Epithelial cell of proximal tubule (primary cell): ENCODE data around the gene MIEF1. TPM values are rescaled to one million over a fixed set of nuclear protein-coding genes. Genes with fewer than 3 reads are reported as not detected.
A peak's percentile ranks its signal among the peaks of the same experiment; 100 is the strongest.

ENCODE experiments used
- DNase-seq: peaks from one replicate; pipeline ENCODE4 v3.0.0-alpha.2; 2011; ENCODE audit warnings: low read depth
- H3K4me3 ChIP-seq: 2 replicates; pipeline ENCODE4 v1.5.1; 2011; ENCODE audit warnings: low read depth, mild to moderate bottlenecking, low read length
- total RNA-seq: library from RNA; depleted of rRNA; stranded (reverse); fragments of >200 nt; gene quantifications from 2 replicates; pipeline ENCODE4 v1.2.3, GENCODE V29; 2015
- TF ChIP-seq, protein P1 (sequence below): conservative IDR thresholded peaks from 2 replicates; pipeline ENCODE4 v1.5.1; 2012; ENCODE audit warnings: low read depth, mild to moderate bottlenecking, low read length

The MIEF1 gene
- total RNA-seq = 22.9 and 26.6 TPM in 2 replicates

DNA sequence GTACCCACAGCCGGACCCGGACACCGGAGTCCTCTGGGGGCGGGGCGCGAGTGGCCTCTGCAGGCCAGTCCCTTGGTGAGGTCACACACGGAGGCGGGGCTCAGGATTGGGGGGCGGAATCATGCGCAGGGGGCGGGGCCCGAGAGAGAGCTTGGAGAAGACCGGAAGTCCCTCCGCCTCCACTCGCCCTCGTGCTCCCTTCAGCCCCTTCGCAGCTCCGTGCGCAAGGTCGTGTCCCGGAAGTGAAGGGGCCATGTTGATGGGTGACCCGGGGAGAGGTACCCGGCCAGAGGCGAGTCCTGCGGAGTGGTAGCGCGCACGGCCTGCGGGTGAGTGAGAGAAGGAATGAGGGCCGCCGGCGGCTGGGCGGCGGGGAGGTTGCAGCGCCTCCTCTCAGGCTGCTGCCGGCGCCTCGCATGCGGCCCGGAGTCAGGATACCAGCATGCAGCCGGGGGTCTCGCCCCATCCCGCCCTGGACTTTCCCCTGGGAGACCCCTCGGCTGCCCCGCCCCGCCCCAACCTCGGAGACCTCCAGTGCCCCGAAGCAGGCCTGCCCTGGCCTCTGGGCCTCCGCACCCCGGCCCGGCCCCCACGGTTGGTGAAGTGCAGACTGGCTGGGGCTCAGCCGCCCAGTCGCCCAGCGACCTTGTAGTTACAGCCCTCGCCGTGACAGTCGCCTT is at the start of gene MIEF1:
MIEF1 (plus strand) TSS at position 182 of the 680 bp plus-strand sequence. CDS start 9,005 bp downstream, outside the sequence.
- peak within 1 kb of the TSS; percentile 88 for H3K4me3 ChIP-seq
- TF ChIP-seq, protein P1, sequence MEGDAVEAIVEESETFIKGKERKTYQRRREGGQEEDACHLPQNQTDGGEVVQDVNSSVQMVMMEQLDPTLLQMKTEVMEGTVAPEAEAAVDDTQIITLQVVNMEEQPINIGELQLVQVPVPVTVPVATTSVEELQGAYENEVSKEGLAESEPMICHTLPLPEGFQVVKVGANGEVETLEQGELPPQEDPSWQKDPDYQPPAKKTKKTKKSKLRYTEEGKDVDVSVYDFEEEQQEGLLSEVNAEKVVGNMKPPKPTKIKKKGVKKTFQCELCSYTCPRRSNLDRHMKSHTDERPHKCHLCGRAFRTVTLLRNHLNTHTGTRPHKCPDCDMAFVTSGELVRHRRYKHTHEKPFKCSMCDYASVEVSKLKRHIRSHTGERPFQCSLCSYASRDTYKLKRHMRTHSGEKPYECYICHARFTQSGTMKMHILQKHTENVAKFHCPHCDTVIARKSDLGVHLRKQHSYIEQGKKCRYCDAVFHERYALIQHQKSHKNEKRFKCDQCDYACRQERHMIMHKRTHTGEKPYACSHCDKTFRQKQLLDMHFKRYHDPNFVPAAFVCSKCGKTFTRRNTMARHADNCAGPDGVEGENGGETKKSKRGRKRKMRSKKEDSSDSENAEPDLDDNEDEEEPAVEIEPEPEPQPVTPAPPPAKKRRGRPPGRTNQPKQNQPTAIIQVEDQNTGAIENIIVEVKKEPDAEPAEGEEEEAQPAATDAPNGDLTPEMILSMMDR = no peak
- no peak for DNase-seq

DNA sequence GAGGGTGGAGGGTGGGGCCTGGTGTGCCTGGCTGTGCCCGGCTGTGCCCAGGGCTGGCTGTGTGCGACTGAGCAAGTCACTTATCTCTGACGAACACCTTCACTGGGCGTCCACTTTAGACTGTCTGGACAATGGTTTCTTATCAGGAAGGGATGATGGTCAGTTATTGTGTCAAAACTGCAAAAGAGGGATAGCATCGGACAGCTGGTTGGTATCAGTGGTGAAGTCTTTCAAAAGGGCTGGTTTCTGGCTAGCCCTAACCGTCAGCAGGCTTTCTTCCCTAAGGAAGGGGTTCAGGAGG is 49.4 kb upstream of the MIEF1 start:
- DNase-seq = no peak
- H3K4me3 ChIP-seq = no peak overlapping the region
- TF ChIP-seq, protein P1 = no peak

DNA sequence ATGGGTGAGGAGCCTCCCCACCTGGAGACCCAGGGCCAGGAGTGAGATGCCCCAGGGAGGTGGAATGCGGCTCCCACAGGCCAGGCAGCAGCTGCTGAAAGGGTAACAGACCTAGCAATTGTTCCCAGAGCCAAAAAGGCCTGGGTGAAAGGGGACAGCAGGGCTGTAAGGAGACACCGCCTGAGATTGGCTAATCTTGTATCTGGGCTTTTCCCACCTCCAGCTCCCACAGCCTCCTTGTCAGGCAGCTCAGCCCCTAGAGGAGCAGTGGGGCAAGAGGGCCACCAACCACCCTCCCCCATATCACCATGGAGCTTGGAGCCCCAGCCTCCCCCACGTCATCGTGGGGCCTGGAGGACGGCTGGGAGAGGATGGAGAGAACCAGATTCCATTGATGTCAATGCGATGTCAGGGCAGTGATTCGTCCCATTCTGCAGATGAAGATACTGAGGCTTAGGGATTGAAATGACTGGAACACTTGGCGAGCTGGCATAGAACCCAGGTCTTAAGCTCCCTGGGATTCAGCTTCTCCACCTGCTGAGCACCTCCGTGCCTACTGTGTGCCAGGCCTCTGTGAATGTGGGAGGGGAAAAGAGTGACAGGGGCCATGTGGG is 48.2 kb upstream of the MIEF1 start:
- DNase-seq = no peak
- TF ChIP-seq, protein P1 = no peak
- no peak overlapping the region for H3K4me3 ChIP-seq

DNA sequence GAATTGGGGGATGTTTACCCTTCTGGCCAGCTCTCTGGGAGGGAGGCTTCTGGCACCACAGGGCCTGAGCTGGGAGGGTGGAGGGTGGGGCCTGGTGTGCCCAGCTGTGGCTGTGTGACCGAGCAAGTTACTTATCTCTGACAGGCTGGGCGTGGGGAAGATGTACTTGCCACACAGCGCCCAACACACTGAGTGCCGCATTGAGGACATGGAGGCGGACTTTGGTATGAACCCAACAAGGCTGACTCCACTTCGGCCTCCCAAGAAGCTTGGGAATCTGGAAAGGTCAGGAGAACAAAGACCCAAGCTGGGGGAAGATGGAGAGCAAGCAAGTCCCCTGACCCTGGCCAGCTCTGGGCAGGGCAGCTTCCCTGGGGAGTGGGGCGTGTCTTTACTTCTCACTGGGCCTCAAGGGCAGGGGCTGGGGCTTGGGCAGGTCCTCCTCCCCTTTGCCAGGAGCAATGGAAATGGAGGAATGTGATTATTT is 47.7 kb upstream of the MIEF1 start:
- no peak for DNase-seq
- no peak overlapping the region for H3K4me3 ChIP-seq
- TF ChIP-seq, protein P1 = no peak

DNA sequence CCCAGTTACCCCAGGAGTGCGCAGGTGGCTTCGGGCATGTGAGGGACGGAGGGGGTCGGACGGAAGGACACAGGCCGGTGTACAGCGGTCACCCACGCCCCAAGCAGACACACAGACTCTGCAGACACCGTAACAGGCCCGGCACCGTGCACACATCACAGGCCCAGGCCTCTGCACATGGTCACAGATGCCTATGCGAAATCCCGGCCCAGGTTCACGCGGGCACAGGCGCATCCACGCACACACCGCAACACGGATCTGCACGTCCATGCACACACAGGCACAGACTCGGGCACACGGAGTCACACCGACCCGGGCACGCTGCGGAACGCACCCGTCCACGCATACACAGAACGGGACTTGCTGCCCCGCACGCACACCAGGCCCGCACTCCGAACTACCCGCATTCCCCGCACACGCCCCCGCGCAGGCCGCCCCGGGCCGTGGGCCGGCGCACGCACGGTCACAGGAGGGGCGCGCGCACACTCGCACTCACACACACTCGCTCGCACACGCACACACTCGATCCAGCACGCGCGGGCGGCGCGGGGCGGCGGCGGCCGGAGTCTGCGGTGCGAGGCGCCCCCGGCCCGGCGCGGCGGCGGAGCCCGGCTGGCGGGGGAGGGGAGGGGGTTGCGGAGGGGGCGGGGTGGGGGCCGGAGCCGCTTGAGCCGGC is 45.4 kb upstream of the MIEF1 start, which contains the start of gene MGAT3:
MGAT3 (plus strand) TSS at position 491 of the 676 bp plus-strand sequence. CDS start 30,336 bp downstream, outside the sequence.
- no peak for DNase-seq
- TF ChIP-seq, protein P1 = no peak
- peak within 1 kb of the TSS; percentile 34 for H3K4me3 ChIP-seq

DNA sequence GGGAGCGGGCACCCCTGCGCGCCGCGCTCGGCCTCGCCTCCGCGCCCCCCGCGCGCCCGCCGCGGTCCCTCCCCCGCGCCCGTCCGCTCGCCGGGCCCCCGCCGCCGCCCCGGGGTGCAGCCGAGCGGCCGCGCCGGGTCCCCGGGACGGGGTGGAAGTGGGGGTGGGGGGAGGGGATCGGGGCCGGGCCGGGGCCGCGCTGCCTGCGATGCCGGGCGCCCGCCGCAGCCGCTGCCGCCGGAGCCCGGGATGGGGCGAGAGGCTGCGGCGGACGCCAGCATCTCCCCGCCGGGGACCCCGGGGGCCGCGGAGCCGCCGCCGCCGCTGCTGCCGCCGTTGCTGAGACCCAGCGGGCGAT is 44.9 kb upstream of the MIEF1 start:
- no peak for DNase-seq
- TF ChIP-seq, protein P1 = no peak
- H3K4me3 ChIP-seq = peak overlapping the region; percentile 34
